Fibroblast of the conjunctiva (primary cell): Measurements from ENCODE around the gene KCNK18.
A peak's percentile ranks its signal among the peaks of the same experiment; 100 is the strongest.

Experiments
- DNase-seq: peaks from one replicate; pipeline ENCODE4 v3.0.0-alpha.2; 2010; ENCODE audit warnings: low read depth

The KCNK18 gene

DNA sequence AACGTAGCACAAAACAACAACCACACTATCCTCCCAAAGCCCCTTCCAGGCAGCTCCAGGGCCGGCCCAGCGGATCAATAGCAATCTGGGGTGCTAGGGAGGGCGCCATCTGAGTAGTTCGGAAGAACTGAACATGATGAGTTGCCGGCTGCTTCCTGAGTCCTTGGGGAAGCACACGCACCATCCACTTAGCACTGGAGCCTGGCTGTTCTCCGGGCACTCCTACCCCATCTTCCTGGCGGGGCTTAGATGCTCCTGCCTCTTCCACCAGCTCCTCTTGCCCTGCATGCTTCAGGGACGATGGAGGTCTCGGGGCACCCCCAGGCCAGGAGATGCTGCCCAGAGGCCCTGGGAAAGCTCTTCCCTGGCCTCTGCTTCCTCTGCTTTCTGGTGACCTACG is at the start of gene KCNK18:
KCNK18 (plus strand) TSS at position 301 of the 400 bp plus-strand sequence; CDS start at position 301, 0 bp downstream.
- DNase-seq = no peak

- no peak for DNase-seq
Observed at GRCh38 chr10:117148284-117148683, 49.0 kb upstream of the KCNK18 start.

DNA sequence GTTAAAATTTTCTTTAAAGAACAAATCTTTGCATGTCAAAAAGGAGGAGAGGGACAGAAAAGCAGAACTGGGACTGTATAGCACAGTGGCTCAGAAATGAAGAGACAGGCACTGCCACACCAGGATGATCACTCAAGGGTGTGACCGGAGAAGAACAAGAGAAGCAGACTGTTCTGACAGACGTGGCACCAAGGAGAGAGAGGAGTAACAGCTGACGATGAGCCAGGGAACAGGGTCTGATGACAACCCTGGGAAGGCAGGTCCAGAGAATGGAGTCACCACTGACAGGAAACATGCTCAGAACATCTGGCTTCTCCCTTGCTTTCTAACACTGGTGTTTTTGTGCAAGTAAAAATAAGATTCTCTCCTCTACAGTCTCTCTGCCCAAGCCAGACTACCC is 44.6 kb upstream of the KCNK18 start:
- DNase-seq = no peak

GRCh38 chr10:117158297-117158696 is 39.0 kb upstream of the KCNK18 start:
- no peak for DNase-seq

DNA sequence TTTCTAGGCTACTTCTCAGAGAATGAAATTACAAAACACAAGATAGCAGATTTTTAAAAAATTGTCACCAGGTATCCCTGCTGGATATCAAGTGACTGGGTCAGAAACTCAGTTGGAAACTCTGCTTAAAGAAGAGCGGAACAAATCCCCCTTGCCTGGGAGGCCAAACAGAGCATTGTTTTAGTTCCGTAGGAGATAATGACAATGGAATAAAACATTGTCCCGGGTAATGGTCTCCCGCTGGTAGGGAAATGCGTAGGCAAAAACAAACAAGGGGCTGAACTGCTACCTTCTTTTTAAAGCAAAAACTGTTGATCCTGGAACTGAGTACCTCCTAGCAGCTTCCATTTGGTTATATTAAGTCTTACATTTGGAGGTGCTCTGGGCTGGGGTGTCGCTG is 37.9 kb upstream of the KCNK18 start:
- no peak for DNase-seq

GRCh38 chr10:117160567-117160966 is 36.7 kb upstream of the KCNK18 start:
- DNase-seq = no peak

DNA sequence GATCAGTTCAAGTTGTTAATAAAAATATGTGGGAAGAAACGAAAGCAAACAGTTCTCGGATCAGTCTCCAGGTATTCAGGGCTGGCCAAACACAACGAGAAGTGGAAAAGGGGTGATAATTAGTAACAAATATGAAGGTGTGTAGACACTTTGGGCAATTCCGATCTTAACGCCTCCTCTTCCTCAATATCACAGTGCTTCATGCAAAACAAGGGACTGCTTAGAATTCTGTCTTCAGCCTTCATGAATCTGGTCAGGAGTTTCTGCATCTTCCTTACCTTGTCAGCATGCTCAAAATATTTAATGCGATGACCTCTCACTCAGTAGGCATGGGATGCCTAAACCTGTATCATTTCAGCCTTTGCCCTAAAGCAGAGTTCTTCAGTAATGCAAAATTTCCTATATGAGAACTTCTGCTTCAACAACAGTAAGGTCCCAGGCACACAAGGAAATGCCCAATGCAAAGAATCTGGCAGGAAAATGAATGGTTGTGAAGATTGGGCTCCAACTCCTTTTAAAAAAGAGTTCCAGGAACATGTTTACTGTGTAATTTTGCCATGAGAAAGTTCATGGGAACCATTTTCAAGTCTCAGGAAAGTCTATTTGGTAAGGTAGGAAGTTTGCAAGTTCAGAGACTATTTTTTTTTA is 35.8 kb upstream of the KCNK18 start:
- DNase-seq = no peak

GRCh38 chr10:117162093-117163060 is 34.9 kb upstream of the KCNK18 start:
- DNase-seq = no peak

DNA sequence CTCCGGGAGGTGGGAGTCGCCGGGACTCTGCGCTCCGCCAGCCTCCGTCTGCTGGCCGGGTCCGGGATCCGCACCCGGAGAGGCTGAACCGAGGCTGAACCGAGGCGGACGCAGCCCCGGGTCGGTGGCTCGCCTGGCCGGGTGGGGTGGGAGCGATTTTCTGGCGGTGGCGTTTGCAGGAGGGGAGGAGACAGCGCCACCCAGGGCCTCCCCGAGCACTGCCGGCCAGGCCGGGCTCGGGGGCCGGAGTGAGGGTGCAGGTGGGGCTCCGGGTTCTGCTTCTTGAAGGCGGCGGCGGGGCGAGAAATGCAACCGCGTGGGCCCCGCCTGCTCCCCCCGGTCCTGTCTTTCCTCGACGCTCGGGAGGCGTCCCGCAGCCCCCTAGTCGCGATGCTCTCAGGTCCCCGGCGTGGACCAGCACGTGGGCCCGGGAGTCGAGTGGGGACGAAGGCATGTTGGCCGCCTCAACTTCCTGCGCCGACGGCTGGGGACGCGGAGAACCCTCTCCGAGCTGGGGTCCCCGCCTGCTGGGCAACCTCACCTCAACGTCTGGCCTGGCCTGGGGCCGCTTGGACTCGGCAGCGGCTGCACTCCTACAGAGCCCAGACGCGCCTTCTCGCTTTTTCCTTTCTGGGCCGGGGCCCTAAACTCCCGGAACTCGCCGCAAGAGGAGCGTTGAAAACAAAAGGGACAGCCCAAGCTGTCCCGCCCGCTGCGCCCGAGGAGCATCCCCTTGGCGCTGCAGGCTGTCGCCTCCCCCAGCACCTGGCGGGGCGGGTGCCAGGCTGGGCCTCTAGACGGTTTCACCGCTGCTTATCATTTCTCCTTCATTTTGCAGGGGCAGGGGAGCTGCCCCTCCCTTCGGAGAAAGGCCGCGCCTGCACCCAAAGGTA is 34.0 kb upstream of the KCNK18 start:
- no peak for DNase-seq

DNA sequence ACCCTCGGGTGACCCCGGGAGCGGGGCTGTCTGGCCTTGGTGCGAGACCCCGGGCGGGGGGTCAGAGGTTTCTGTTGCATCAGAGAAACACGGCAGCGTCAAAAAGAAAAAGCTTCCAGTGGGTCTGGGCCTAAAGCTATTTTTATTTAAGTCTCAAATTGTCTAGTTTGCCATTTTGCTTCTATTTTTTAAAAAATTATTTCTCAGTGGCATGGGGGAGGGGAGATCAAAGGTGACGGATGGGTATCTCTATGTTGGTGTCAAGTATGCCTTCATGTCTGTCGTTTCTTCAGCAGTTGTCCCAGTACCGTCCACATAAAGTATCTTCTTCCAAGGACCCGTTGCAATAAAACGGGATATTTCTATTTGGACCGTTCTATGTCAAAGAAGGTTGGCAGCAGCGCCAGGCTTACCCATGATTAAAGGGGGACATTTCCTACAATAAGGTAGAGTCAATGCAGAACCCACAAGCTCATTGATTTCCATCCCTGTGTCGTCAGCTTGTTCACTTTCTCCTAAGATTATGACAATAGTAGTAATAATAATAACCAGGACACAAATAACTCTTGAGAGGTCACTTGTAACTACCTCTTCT is 33.2 kb upstream of the KCNK18 start:
- DNase-seq = no peak

DNA sequence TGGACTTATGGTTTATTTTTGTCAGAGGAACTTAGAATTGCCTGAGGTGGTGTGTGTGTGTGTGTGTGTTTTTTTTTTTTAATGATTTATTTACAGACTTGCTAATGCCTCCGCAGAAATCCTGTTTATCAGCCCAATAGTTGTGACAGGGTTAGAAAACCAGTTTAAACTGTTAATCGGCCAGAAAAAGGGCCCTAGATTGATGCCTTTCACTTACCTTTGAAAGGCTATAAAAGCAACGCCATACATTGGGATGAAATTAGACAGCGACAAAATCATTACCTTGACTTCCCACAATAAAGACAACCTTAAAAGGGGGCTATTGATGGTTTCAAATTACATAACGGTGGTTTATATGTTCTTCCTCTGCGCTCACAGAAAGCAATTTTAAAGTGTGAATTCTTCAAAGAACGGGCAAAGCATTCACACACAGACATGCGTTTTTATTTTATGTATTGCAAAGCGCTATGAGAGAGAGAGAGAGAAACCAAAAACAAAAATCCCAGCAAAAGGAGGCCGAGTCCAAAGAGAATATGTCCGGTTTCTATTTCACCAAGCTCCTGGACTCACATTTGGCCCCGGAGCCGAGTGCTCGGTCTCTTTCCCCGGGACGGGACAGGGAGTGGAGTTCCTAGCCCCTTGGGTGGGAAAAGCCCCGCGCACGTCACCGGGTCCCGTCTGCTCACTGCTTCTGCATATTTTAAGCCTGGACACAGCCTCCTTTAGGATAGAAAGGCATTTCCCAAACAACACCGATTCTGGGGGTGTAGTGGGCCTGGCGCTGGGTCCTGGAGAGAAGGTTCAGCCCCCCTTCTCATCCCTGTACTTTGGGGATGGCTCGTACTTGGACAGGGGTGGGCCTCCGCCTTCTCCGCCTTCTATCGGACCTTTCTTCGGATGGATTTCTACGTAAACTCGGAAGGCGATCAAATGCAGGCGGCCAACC is 32.4 kb upstream of the KCNK18 start:
- DNase-seq = no peak

DNA sequence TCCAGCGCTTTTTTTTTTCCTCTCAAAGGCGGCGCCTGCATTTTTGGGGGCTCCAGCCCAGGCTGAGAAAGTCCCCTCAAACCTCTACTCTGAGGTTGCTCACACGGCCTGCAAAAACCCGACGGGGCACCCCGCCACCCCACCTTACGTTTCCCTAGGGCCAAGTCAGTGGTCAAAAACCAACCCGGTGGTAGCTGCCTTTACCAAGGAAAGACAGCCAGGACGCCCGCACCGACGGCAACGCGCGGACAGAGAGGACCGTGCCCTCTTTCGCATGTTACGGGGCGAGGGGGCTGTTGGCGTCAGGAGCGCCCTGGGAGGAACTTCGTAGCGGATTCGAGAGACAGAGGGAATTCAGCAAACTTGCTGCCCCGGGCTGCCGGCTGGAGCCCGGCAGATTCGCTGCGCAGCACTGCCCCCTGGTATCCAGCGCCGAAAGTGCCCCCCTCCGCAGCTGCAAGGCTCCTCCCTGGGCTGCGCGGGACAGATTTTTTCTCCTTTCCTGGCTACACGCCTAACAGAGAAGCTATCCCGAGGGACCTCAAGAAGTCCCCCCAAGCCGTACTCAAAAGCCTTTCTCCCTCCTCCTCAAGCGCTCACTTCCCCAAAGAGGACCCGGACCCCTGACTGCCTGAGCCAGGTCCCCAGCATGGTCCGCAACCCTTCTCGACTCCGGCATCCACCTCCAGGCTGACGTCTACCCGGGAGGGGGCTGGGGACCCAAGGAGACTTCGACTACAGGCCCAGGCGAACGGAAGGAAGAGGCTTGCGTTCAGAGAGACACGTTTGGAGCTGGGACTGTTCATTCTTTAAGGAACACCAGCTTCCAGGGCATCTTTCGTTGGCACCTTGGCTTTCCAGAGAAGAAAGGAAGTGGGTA is 31.5 kb upstream of the KCNK18 start:
- peak; percentile 16 for DNase-seq

DNA sequence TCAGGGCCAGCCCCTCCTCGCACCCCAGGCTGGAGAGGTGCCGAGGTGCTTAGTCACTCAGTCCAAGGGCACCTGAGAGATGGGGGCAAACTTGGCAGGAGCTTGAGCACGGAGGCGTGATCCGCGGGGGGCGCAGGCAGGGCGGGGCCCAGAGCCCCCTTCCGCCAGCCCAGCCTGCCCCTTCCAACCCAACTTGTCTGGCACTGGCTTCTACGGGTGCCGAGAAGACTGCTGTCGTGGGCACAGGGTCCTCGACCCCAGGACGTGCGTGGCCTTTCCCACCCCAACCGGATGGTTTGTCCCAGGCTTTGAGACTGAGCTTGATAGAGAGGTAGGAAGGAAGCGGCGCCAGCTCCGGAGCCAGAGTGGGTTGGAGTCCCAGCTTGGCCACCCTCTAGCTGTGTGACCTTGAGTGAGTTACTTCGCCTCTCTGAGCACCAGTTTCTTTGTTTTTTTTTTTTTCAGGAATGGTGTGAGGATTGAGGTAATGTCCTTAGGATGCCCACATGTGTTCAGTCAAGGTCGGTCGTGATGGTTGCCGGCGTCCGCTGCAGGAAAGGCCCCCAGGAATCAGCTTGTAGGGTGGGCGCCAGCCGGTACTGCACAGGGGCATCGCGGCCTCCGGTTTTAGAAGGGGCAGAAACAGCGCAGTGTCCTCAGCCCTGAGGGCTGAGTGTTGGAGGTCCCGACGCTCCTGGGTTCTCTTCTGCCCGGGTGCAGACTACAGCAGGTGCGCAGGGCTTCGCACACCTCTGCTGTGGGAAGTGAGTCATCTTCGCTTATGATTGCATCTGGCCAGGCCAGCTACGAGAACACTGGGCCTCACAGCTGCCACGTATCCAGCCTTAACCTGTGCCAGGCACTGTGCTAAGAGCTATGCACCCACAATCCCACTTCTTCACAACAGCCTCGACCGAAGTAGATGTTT is 30.6 kb upstream of the KCNK18 start:
- DNase-seq = no peak

DNA sequence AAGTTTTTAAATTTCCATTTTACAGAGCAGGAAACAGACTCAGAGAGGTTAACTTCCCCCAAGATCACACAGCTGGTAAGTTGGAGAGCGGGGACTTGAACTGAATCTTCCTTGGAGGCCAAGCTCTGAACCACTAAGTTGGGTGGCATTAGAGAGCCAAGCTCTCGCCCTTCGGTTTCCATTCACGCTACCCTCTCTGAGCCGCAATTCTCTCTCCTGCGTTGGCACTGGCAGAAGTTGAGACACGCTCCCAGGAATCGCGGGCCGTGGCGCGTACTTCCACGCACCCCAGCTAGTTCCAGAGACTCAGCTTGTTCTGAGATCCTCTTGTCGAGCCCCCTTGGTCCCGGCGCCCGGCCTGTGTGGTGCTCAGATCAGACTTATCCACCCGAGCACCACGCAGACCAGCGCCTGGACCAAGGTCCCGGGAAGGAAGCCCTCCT is 29.9 kb upstream of the KCNK18 start:
- no peak for DNase-seq

DNA sequence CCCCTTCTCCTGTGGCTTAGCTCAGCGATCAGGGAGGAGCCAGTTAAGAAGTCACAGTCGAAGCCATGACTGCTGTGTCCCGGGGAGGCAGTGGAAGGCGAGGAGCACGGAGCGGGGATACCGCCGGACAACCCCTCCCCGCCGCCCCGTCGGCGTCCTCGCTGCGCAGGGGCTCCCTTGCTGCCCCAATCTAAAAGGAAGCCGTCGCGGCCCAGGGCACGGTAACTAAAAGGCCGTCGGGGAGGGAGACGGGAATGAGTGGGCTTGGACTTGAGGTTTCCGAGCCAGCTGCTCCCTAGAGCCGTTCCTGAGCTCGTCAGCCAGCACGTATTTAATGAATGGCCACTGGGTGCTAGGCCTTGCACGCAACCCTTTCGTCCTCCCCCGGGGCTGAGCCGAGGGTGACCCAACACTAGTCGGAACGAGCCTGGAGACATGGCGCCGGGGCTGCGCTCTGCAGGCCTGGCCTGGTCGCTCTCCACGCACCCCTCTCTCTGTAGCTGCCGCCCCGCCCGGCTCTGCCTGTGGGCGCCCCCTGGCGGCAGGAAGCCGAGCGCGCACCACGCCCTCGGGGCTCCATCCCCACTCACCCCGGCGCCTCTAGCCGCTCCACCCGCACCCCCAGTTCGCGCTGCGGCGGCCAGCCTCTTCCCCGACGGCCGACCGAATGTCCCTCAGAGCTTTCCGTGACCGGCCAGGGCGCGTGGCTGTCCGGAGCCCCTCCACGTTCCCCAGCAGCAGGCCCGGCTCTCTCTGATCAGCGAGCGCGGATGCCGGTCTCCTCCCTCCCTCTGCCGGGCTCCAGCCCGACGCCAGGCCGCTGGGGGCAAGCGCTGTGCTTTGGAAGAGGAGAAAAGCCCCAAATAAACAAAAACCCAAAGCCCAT is 29.3 kb upstream of the KCNK18 start:
- DNase-seq = peak; percentile 5

GRCh38 chr10:117168729-117169128 is 28.6 kb upstream of the KCNK18 start:
- no peak for DNase-seq

DNA sequence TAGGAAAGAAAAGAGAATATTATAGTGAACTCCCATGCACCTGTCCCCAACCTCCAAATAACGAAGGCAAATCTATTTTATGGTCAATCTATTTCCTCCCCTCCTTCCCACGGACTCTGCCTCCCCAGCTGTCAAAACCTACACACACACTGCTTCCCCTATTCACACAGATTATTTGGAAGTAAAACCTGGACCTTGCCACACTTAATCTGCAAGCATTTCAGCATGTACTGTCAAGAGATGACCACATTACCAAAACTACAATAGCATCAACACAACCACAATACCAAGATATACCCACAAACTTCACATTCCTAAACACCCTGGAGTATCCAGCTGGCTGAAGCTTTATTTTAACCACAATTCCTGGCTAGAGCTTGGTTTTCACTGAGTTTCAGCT is 27.8 kb upstream of the KCNK18 start:
- no peak for DNase-seq

DNA sequence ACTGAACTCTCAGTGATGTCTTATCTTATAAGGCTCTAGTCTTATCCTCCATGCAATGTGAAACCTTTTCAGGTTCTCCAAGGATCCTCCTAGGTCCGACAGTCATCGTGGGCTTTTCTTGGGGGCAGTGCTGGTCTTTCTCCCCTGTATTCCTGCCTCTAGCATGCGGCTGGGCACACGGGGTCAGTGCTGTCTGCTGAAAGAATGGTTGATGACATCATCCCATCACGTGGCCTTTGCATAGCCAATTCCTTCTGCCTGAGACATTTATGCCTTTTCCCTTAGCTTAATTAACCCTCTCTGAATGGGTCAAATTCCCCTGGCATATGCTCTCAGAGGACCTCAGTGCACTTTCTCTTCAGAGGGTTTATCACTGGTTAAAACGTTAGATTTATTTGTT is 27.0 kb upstream of the KCNK18 start:
- DNase-seq = no peak
